A673 (cell line): ENCODE measurements around the gene FTCDNL1. TPM values are rescaled to one million over a fixed set of nuclear protein-coding genes. Genes with fewer than 3 reads are reported as not detected.

Source experiments
- BruUV-seq: library from RNA; stranded (reverse); fragments of 400-500 nt; replicated peaks from 2 replicates; lab custom pipeline; 2021; lab: Mats Ljungman, UMichigan
- CTCF ChIA-PET: fragments of 300-600 bp; sonication (Branson Sonifier 250); formaldehyde crosslinking; loops from one replicate; lab custom pipeline; 2022; ENCODE audit warnings: antibody characterized with exemption; lab: Charles Lee
- POLR2A ChIA-PET: fragments of 300-600 bp; sonication (Branson Sonifier 250); formaldehyde crosslinking; loops from one replicate; lab custom pipeline; 2022; ENCODE audit warnings: antibody characterized with exemption; ENCODE audit not compliant: low non-redundant PET; lab: Charles Lee
- DNase-seq: peaks from one replicate; pipeline ENCODE4 v3.0.0-alpha.2; 2015; ENCODE audit warnings: low spot score
- H3K27ac ChIP-seq: fragments of 200-600 bp; sonication (generic); 2 replicates; pipeline ENCODE4 v1.5.1; 2016; ENCODE audit warnings: mixed run types, low read depth, mild to moderate bottlenecking, mixed read lengths, antibody characterized with exemption, low read length; ENCODE audit not compliant: poor library complexity, severe bottlenecking
- H3K27me3 ChIP-seq: fragments of 200-600 bp; sonication (generic); replicated peaks from 2 replicates; pipeline ENCODE4 v1.6.1; 2017; ENCODE audit warnings: mixed run types, low read depth, mild to moderate bottlenecking, mixed read lengths, antibody characterized with exemption, low read length; ENCODE audit not compliant: insufficient read depth, poor library complexity
- H3K36me3 ChIP-seq: fragments of 200-600 bp; sonication (generic); 2 replicates; pipeline ENCODE4 v1.6.1; 2016; ENCODE audit warnings: mixed run types, mild to moderate bottlenecking, mixed read lengths, antibody characterized with exemption, low read length; ENCODE audit not compliant: insufficient read depth, poor library complexity, severe bottlenecking
- H3K4me1 ChIP-seq: fragments of 200-600 bp; sonication (generic); 2 replicates; pipeline ENCODE4 v1.6.1; 2017; ENCODE audit warnings: mixed run types, mild to moderate bottlenecking, mixed read lengths, antibody characterized with exemption, low read length; ENCODE audit not compliant: insufficient read depth, poor library complexity, severe bottlenecking
- H3K4me3 ChIP-seq: fragments of 200-600 bp; sonication (generic); 2 replicates; pipeline ENCODE4 v1.5.1; 2016; ENCODE audit warnings: low read depth, mixed run types, mild to moderate bottlenecking, mixed read lengths, low read length; ENCODE audit not compliant: poor library complexity, severe bottlenecking
- H3K9me3 ChIP-seq: fragments of 200-600 bp; sonication (generic); 2 replicates; pipeline ENCODE4 v1.6.1; 2016; ENCODE audit warnings: mixed run types, low read depth, mild to moderate bottlenecking, mixed read lengths, antibody characterized with exemption, low read length; ENCODE audit not compliant: poor library complexity, severe bottlenecking
- CTCF ChIP-seq: fragments of 300-800, 200-600 bp; sonication (generic); conservative IDR thresholded peaks from 2 replicates; pipeline ENCODE4 v1.5.1; 2017; ENCODE audit warnings: low read depth, mild to moderate bottlenecking, antibody characterized with exemption, low read length, moderate library complexity, mixed read lengths
- EZH2 ChIP-seq: fragments of 200-600 bp; sonication (generic); IDR thresholded peaks from 2 replicates; pipeline ENCODE4 v1.6.1; 2017; ENCODE audit warnings: borderline replicate concordance, low read depth, mild to moderate bottlenecking, mixed read lengths, antibody characterized with exemption, low read length; ENCODE audit not compliant: poor library complexity, severe bottlenecking
- intact Hi-C: fragments of 100-400 bp; cut with micrococcal nuclease; formaldehyde crosslinking; loops from one replicate; pipeline ENCODE4 v1.10.0; 2022; ENCODE audit not compliant: unreplicated experiment
- total RNA-seq: library from RNA; stranded (reverse); gene quantifications from 2 replicates; pipeline ENCODE4 v1.2.3, GENCODE V29; 2021

The FTCDNL1 gene
- total RNA-seq, 1 experiment from 2014 or later, result 0.88 TPM

- Histone ChIP-seq H3K27ac (no peak overlapping the region), H3K4me3 (no peak overlapping the region), H3K36me3 (no peaks in the 10 kb centered on the region), H3K4me1 (peaks cover 5% of the 10 kb centered on the region), H3K27me3 (no peaks in the 10 kb centered on the region), H3K9me3 (no peaks in the 10 kb centered on the region)
- BruUV-seq, result no TSS peak
- ChIA-PET POLR2A (no interaction called here), CTCF (no interaction called here)
- DNase-seq, result no peak
- no peak for TF ChIP-seq EZH2
- TF ChIP-seq CTCF, result no peak
- intact Hi-C loops, result no loop called here
Measured at GRCh38 chr2:199717587-199717907, 133.4 kb downstream of the FTCDNL1 start.

GRCh38 chr2:199716807-199717586 is 134.0 kb downstream of the FTCDNL1 start:
- intact Hi-C loops, result no loop called here
- POLR2A ChIA-PET, result no interaction called here
- no peaks in the 10 kb centered on the region for H3K9me3 ChIP-seq
- peaks cover 5% of the 10 kb centered on the region for H3K4me1 ChIP-seq
- no peak for TF ChIP-seq EZH2
- TF ChIP-seq CTCF, result no peak
- DNase-seq, result peak; percentile 45
- no peak overlapping the region for H3K27ac ChIP-seq
- CTCF ChIA-PET, result no interaction called here
- H3K36me3 ChIP-seq, result no peaks in the 10 kb centered on the region
- no peak overlapping the region for H3K4me3 ChIP-seq
- BruUV-seq, result no TSS peak
- no peaks in the 10 kb centered on the region for H3K27me3 ChIP-seq

- no TSS peak for BruUV-seq
- DNase-seq, result no peak
- no peak overlapping the region for H3K27ac ChIP-seq
- H3K4me1 ChIP-seq, result peaks cover 5% of the 10 kb centered on the region
- H3K27me3 ChIP-seq, result no peaks in the 10 kb centered on the region
- ChIA-PET POLR2A (no interaction called here), CTCF (no interaction called here)
- TF ChIP-seq EZH2 (no peak), CTCF (no peak)
- intact Hi-C loops, result no loop called here
- no peak overlapping the region for H3K4me3 ChIP-seq
- H3K36me3 ChIP-seq, result no peaks in the 10 kb centered on the region
- no peaks in the 10 kb centered on the region for H3K9me3 ChIP-seq
Measured at GRCh38 chr2:199713746-199714145, 137.2 kb downstream of the FTCDNL1 start.
